ENCODE results near the gene SSH2. TPM values are rescaled to one million over a fixed set of nuclear protein-coding genes. Genes with fewer than 3 reads are reported as not detected.

Gene SSH2
- polyA plus RNA-seq, 1 of the 3 experiments (the other 2 are of a cell fraction) = 8.8 TPM

DNA sequence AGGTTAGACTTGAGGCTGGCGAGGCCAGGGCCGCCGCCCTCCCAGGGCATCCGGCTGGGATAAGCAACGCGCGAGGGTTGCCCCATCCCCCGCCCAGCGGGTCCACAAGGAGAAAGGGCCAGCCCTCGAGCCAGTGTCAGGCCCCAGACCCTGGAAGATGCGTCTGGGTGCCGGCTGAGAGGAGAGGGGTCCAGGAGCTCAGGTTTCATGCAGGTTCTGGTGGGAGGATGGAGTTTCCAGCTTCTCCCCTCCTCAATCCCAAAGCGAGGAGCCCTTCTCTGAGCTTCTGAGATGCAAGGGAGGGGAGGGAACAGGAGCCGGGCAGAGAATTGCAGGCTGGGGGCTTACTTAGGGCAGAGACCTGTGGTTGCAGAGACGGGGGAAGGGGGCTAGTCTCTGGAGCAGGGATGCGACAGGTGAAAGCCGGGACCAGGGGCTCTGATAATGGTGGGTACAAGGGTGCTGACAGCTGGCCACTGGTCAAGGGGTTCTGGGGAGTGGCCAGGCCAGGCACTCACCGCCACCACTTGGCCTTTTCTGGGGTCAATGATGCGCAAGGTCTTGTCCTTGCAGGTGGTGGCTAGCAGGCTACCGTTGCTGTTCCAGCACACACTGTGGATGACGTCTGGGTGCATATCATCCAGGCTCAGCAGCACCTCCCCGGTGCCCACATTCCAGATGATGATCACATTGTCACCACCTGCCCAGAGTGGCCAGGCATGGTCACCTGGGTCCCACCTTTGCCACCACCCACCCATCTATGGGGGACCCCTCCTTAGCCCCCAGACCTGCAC lies 311.6 kb downstream of the SSH2 start:
- H3K27ac ChIP-seq (ENCODE audit: low read depth in 2 of 2, low read length in 1 of 2) = peak overlapping the region in 1 of 2 experiments; percentile 40; a peak in 1 of 4 replicates
- H2AFZ ChIP-seq (ENCODE audit: low read depth) = no peak overlapping the region
- whole genome bisulfite sequencing (ENCODE audit: low lambda C conversion rate) = 88% methylated on average over 10 of the region's 22 CpGs
- no peaks in the 10 kb centered on the region for H3K9me3 ChIP-seq
- no peak overlapping the region for H3K4me2 ChIP-seq
- H3F3A ChIP-seq (replicated peaks; ENCODE audit: insufficient read depth) = no peaks in the 10 kb centered on the region
- peaks cover 20 to 50% of the 10 kb centered on the region in 2 experiments; a peak in 3 of 4 replicates for H3K4me1 ChIP-seq (ENCODE audit: control insufficient read depth in 1 of 2, insufficient read depth in 2 of 2, low read depth in 1 of 2, low read length in 1 of 2)
- no peaks in the 10 kb centered on the region for H4K20me1 ChIP-seq (ENCODE audit: insufficient read depth)
- DNase-seq = no peak
- CTCF ChIA-PET = interaction anchor here (0.9 to 2.5 kb wide), 17 partner anchors 10 to 475 kb away, joined by 3 to 12 read pairs (median 5); partner anchors contain the start of gene SSH2
- H3K4me3 ChIP-seq (ENCODE audit: low read depth in 2 of 2, low read length in 1 of 2) = no peak overlapping the region; a peak in 1 of 4 replicates
- no peaks in the 10 kb centered on the region for H3K9me2 ChIP-seq
- H3K27me3 ChIP-seq (ENCODE audit: insufficient read depth) = no peaks in the 10 kb centered on the region
- POLR2A ChIA-PET = interaction anchor here (0.8 to 1.3 kb wide), 2 partner anchors 27 to 313 kb away, joined by 3 read pairs; no protein-coding TSS in a partner anchor
- no peaks in the 10 kb centered on the region for H3K79me2 ChIP-seq (ENCODE audit: insufficient read depth)
- no peak for TF ChIP-seq RCOR1 (IDR thresholded peaks at IDR 0.05; ENCODE audit: low read length)
- no peak for TF ChIP-seq TAF1 (IDR thresholded peaks at IDR 0.05; ENCODE audit: borderline replicate concordance, low read depth, low read length)
- TF ChIP-seq, protein P1, sequence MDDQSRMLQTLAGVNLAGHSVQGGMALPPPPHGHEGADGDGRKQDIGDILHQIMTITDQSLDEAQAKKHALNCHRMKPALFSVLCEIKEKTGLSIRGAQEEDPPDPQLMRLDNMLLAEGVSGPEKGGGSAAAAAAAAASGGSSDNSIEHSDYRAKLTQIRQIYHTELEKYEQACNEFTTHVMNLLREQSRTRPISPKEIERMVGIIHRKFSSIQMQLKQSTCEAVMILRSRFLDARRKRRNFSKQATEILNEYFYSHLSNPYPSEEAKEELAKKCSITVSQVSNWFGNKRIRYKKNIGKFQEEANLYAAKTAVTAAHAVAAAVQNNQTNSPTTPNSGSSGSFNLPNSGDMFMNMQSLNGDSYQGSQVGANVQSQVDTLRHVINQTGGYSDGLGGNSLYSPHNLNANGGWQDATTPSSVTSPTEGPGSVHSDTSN (IDR thresholded peaks at IDR 0.05) = no peak
- TF ChIP-seq, protein P2, sequence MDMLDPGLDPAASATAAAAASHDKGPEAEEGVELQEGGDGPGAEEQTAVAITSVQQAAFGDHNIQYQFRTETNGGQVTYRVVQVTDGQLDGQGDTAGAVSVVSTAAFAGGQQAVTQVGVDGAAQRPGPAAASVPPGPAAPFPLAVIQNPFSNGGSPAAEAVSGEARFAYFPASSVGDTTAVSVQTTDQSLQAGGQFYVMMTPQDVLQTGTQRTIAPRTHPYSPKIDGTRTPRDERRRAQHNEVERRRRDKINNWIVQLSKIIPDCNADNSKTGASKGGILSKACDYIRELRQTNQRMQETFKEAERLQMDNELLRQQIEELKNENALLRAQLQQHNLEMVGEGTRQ (IDR thresholded peaks at IDR 0.05; ENCODE audit: borderline replicate concordance, low read depth, low read length) = no peak
- no peak for TF ChIP-seq GATA2 (CRISPR knock-in tag; IDR thresholded peaks at IDR 0.05)
- no peak for TF ChIP-seq FOXM1 (IDR thresholded peaks at IDR 0.05; ENCODE audit: low read depth)
- no peak for TF ChIP-seq TEAD4 (IDR thresholded peaks at IDR 0.05; ENCODE audit: borderline replicate concordance, insufficient read depth)
- no peak for TF ChIP-seq ELF1 (IDR thresholded peaks at IDR 0.05)
- TF ChIP-seq, protein P3, sequence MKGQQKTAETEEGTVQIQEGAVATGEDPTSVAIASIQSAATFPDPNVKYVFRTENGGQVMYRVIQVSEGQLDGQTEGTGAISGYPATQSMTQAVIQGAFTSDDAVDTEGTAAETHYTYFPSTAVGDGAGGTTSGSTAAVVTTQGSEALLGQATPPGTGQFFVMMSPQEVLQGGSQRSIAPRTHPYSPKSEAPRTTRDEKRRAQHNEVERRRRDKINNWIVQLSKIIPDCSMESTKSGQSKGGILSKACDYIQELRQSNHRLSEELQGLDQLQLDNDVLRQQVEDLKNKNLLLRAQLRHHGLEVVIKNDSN (IDR thresholded peaks at IDR 0.05; ENCODE audit: borderline replicate concordance, low read depth) = no peak
- no peak for TF ChIP-seq JUND (IDR thresholded peaks at IDR 0.05)
- TF ChIP-seq, protein P4, sequence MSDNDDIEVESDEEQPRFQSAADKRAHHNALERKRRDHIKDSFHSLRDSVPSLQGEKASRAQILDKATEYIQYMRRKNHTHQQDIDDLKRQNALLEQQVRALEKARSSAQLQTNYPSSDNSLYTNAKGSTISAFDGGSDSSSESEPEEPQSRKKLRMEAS (IDR thresholded peaks at IDR 0.05; ENCODE audit: low read depth) = no peak
- no peak for TF ChIP-seq TCF12 (IDR thresholded peaks at IDR 0.05)
- TF ChIP-seq POLR2AphosphoS5 (IDR thresholded peaks at IDR 0.05; ENCODE audit: low read depth, low read length) = no peak
- peaks cover 0 to 13% of the 10 kb centered on the region in 2 experiments for H3K36me3 ChIP-seq (replicated peaks in 1 of 2; ENCODE audit: control insufficient read depth in 1 of 2, insufficient read depth in 2 of 2, low read length in 1 of 2)
- no peak overlapping the region for H3K9ac ChIP-seq

All from SK-N-SH (cell line).